ENCODE data around the gene FURIN.
"Not testable (repeated sequence)": the region's sequence is repeated elsewhere in the genome, so short reads cannot be mapped to it uniquely, and the experiment has no call there.

The FURIN gene

GRCh38 chr15:90868261-90868689 is at the start of gene FURIN:
Gene FURIN, plus strand, starts transcription at chr15:90868588. Its CDS starts 7,153 bp downstream, at chr15:90875741.
- DNase-seq: no peak

GRCh38 chr15:90819390-90819789 is 49.0 kb upstream of the FURIN start:
- no peak for DNase-seq

GRCh38 chr15:90819850-90820249 is 48.5 kb upstream of the FURIN start:
- no peak for DNase-seq

DNA sequence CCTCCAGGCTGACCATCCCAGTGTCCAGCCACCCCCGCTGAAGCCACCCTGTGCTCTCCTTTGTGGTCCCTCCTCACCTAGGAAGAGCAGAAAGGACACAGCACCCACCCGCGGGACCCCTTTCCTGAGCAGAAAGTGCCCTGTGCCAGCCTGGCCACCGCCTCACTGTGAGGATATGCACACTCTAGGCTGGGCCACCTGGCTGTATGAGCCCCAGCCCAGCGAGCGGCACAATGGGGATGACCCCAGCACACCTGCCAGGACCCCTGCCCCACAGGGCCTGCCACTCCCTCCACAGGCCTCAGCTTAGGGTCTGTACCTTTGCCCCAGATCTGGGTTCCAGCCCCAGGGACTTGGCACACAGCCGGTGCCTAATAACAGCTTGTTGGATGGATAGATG is 47.9 kb upstream of the FURIN start:
- DNase-seq: no peak

GRCh38 chr15:90822204-90822955 is 46.0 kb upstream of the FURIN start:
- no peak for DNase-seq

DNA sequence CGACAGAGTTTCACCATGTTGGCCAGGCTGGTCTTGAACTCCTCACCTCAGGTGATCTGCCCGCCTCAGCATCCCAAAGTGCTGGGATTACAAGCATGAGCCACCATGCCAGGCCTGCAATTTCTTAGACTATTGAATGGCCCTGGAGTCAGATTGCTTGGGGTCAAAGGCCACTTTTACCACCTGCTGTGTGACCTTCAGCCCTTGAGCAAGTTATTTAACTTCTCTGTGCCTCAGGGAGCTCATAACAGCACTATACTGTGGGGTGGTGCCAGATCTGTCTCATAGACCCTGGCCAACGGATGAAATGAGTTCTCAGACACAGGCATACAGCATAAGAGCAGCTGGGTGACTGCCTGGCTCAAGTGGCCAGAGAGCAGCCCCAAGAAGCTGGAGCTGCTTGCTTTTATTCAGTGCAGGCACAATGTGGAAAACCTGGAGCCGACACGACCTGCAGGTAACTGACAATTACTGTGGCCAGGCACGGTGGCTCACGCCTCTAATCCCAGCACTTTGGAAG is 44.9 kb upstream of the FURIN start:
- DNase-seq: no peak

DNA sequence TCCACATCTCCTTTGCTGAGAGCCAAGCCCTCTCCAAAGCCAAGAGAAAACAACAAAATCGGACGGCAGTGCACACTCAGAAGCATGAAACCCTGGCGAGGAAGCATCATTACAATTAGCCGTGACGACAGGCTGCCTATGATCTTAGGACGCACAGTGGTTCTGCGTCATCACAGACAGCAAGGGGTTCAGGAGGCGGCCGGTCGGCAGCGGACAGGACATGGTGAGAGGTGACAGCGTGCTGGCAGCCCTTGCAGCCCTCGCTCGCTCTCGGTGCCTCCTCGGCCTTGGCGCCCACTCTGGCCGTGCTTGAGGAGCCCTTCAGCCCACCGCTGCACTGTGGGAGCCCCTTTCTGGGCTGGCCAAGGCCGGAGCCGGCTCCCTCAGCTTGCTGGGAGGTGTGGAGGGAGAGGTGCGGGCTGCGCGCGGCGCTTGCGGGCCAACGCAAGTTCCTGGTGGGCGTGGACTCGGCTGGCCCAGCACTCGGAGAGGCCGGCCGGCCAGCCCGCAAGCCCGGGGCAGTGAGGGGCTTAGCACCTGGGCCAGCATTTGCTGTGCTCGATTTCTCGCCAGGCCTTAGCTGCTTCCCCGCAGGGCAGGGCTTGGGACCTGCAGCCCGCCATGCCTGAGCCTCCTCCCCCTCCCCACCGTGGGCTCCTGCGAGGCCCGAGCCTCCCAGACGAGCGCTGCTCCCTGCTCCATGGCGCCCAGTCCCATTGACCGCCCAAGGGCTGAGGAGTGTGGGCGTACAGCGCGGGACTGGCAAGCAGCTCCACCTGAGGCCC is 43.1 kb upstream of the FURIN start:
- not testable (repeated sequence) for DNase-seq

- not testable (repeated sequence) for DNase-seq
Measured at GRCh38 chr15:90826206-90826885, 42.0 kb upstream of the FURIN start.

DNA sequence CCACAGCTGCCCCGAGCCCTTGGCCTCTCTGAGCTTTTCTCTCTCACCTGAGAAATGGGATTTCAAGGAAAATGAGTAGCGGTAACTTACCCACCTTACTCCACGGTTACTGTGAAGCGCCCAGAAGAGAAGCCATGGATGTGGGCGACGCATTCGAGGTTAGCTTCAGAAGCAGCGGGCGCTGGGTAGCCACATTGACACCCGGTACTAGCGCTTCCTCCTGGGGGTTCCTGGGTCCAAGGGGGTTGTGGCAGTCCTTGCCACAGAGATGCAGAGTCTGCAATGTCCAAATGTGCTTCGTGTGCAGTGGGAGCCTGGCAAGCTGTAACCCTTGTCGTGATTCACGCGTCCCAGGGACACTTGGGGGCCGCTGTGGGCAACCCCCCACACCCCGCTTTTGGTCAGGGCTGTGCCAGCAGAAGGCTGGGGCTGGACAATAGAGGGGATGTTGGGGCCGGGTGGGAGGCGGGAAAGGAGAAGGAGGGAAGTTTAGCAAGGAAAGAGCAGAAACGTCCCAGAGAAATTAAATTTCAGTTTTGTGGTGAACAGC is 41.4 kb upstream of the FURIN start:
- no peak for DNase-seq

DNA sequence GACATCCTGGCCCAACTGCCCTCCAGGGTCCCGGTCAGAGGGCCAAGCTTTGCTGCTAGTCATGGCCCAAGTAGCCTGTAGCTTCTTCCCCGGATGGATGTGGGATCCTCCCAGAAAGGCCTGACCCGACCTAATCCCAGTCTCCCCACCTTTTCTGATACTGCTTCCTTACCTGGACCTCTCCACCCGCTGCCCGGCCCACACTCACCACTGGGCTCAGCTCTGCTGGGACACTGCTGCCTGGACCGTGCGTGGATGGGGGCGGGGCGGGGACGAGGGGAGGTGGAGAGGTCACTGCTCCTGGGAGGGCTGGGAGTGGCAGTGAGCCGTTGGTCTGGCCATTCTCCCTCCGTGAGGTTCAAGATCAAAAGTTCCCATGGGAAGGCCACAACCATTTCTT is 40.3 kb upstream of the FURIN start:
- DNase-seq: no peak

- DNase-seq: no peak
Measured at GRCh38 chr15:90829126-90829525, 39.3 kb upstream of the FURIN start.

DNA sequence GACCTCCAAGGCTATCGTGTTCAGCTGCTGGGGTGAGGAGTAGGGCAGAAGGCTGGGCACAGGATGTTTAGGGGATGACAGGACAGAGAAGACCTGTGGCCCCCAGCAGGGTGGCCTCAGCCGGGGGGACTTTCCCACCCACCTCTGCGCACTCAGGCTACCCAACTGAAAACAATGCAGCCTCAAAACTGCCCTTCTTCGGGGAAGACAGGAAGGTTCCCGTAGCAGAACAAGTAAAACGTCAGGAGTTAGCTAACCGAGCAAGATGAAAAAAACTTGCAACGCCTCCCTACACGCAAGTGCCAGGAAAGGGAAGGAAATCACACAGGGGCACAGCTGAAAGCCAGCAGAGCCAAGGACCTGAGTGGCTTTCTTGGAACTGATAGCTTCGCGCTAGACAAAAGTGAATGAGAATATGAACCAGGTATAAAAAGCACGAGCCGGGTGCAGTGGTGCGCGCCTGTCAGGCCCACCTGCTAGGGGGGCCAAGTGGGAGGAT is 38.4 kb upstream of the FURIN start:
- DNase-seq: no peak

- DNase-seq: no peak
Measured at GRCh38 chr15:90834626-90835025, 33.8 kb upstream of the FURIN start.

DNA sequence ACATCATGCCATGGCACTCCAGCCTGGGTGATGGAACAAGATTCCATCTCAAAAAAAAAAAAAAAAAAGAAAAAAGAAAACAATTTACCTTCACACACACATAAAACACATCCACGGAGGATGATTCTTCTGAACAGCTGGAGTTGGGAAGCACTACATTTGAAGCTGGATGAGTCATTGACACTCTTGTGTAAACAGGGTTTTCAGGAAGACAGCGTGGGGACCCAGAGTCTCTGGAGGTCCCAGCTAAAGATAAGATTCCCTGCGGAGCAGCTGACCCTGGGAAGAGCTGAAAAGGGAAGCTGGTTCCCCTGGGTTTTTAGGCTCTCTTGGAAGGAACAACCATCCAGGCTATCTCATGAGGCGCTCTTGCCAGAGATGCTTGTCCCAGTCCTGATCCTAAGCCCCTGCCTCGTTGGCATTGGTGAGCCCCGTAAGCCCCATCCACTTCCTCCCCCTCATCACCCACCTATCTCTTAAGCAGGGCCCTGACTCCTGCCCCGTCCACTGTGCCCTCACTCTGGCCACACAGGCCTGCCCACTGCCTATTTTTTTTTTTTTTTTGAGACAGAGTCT is 32.0 kb upstream of the FURIN start:
- DNase-seq: no peak

GRCh38 chr15:90837094-90837493 is 31.3 kb upstream of the FURIN start:
- no peak for DNase-seq

DNA sequence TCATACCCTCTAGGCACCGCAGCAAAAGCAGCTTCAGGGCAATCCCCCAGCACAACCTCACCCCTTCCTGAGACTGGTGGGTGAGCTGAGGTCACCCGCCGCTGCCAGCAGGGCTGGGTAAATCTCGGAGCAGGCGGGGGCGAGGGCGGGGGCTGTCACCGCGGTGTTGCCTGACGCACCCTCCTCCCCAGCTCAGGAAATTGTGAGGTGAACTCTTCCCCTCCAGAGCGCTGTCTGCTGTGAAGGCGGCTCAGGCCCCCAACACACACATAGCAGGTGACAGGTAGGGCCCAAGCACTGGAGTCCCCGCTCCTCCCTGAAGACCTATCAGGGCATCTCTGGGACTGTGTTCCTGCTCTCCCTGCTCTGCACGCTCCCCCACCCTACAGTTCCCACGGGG is 30.2 kb upstream of the FURIN start:
- DNase-seq: no peak

DNA sequence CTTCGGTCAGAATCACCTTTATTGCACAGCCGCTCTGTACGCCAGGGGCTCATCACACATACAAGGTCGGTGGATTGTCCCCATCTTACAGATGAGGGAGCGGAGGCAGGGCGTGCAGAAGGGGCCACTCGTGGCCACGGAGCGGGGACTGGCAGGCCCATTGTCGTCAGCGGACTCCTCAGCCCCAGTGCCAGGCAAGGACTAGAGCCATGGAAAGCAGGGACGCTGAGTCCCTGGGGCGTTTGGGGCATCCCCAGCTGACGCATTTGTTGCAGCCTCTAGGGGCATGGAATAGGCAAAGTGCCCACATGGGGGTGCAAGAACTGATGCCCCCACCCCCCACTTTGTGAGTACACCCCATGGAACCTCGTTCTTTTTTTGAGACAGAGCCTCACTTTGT is 29.8 kb upstream of the FURIN start:
- no peak for DNase-seq

DNA sequence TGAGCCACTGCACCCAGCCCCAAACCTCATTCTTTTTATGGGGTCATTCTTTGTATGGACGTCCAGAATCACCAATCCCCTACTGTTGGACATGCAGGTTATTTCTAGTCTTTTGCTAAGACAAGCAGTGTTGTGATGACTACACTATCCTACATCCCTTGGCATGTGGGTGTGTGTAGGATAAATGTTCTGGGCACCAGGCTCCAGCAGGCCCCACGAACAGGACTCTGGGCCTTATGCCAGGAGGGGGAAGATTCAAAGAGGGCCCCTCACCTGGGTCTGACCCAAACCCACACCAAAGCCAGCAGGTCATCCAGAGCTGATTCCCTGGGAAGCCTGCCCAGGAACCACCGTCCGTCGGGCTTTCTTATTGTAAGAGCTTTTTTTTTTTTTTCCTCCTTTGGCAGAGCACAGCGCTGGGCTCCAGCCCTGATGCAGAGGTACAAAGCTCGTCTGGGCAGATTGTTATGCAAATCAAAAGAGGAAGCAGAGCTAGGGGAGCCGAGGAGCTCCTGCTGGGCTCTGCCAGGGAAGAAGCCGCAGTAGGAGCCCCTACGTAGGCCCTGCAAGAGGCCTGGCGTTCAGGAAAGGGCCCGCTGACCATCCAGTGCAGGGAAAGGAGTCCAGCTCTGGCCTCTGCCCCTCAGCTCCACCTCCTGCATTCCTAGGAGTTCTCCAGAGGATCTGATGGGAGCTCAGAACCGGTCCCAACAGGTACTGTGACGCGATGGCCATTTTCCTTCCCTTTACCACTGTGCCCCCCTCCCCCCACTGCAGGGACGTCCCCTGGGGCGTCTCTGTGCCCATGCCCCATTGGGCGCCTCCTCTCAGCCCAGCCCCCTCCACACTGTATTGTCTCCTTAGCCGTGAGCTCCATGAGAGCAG is 29.0 kb upstream of the FURIN start:
- no peak for DNase-seq

- DNase-seq: no peak
Measured at GRCh38 chr15:90840157-90840855, 28.1 kb upstream of the FURIN start.

DNA sequence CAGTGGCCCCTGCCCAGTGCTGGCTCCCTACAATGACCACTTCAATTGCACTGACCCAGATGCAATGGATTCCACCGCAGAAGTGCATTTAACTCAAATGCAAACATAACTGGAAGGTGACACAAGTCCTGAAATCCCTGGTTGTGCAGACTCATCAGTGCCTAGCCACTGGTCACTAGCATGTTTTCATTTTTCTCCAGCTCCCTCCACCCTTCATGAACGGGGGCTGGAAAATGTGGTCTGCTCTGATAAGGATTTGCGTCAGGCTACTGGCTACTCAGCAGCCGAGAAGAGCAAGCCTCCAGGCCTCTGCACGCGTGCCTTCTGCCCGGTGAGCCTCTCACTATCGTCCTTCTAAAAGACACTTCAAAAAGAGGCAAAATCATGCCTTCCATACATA is 27.4 kb upstream of the FURIN start:
- DNase-seq: no peak

DNA sequence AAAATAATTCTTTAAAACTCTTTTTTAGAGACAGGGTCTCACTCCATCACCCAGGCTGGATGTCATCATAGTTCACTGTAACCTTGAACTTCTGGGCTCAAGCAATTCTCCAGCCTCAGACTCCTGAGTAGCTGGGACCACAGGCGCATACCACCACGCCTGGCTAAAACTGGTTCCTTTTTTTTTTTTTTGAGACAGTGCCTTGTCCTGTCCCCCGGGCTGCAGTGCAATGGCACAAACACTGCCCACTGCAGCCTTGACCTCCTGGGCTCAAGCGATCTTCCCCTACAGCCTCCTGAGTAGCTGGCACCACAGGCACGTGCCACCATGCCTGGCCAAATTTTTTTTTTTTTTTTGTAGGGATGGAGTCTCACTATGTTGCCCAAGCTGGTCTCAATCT is 23.7 kb upstream of the FURIN start:
- no peak for DNase-seq
